ENCODE data around the gene MRPL20. TPM values are rescaled to one million over a fixed set of nuclear protein-coding genes. Genes with fewer than 3 reads are reported as not detected.

The MRPL20 gene
- total and polyA plus RNA-seq, 4 donors = 47.8 to 170 (median 74.0) TPM

GRCh38 chr1:1426496-1427105 lies 19.5 kb upstream of the MRPL20 start:
- H3K4me3 ChIP-seq (ENCODE audit: low read depth in 1 of 3, low read length in 3 of 3) = no peak overlapping the region
- H3K27ac ChIP-seq (ENCODE audit: low read depth in 1 of 2, low read length in 2 of 2) = no peak overlapping the region
- no peaks in the 10 kb centered on the region for H3K36me3 ChIP-seq (ENCODE audit: control insufficient read depth in 4 of 4, insufficient read depth in 3 of 4, low read depth in 1 of 4, low read length in 3 of 4)
- no peak overlapping the region for H3K9ac ChIP-seq (ENCODE audit: low read depth in 1 of 2, low read length in 2 of 2)
- TF ChIP-seq HNF4A (conservative IDR thresholded peaks at IDR 0.05) (no peak), HNF4G (IDR thresholded peaks at IDR 0.05) (no peak), RXRA (IDR thresholded peaks at IDR 0.05) (no peak), SP1 (IDR thresholded peaks at IDR 0.05) (no peak)
- DNase-seq (ENCODE audit: low spot score) = no peak
- 58% methylated on average over 19 of the region's 19 CpGs for WGBS
- H3K9me3 ChIP-seq (ENCODE audit: control insufficient read depth in 4 of 4, low read length in 3 of 4) = no peaks in the 10 kb centered on the region
- no peaks in the 10 kb centered on the region for H3K27me3 ChIP-seq (ENCODE audit: control insufficient read depth in 4 of 4, insufficient read depth in 4 of 4, low read length in 3 of 4)
- peaks cover 11 to 23% (median 16%) of the 10 kb centered on the region in 4 donors for H3K4me1 ChIP-seq (ENCODE audit: control insufficient read depth in 4 of 4, insufficient read depth in 4 of 4, low read length in 3 of 4)

- no peak for DNase-seq (ENCODE audit: low spot score)
Observed at GRCh38 chr1:1425753-1426495, 18.8 kb upstream of the MRPL20 start.

GRCh38 chr1:1425426-1425752 lies 18.3 kb upstream of the MRPL20 start:
- Histone ChIP-seq H3K4me1 (ENCODE audit: control insufficient read depth in 4 of 4, insufficient read depth in 4 of 4, low read length in 3 of 4) (peaks cover 3 to 12% (median 10%) of the 10 kb centered on the region in 4 donors), H3K27me3 (ENCODE audit: control insufficient read depth in 4 of 4, insufficient read depth in 4 of 4, low read length in 3 of 4) (no peaks in the 10 kb centered on the region), H3K9me3 (ENCODE audit: control insufficient read depth in 4 of 4, low read length in 3 of 4) (no peaks in the 10 kb centered on the region), H3K27ac (ENCODE audit: low read depth in 1 of 2, low read length in 2 of 2) (no peak overlapping the region), H3K4me3 (ENCODE audit: low read depth in 1 of 3, low read length in 3 of 3) (no peak overlapping the region), H3K9ac (ENCODE audit: low read depth in 1 of 2, low read length in 2 of 2) (no peak overlapping the region), H3K36me3 (ENCODE audit: control insufficient read depth in 4 of 4, insufficient read depth in 3 of 4, low read depth in 1 of 4, low read length in 3 of 4) (no peaks in the 10 kb centered on the region)
- TF ChIP-seq REST (IDR thresholded peaks at IDR 0.05) (no peak), TAF1 (conservative IDR thresholded peaks at IDR 0.05) (no peak), HNF4A (conservative IDR thresholded peaks at IDR 0.05) (no peak), RXRA (IDR thresholded peaks at IDR 0.05) (no peak), CTCF (IDR thresholded peaks at IDR 0.05; ENCODE audit: low read depth, low read length, missing input control) (no peak), MAX (IDR thresholded peaks at IDR 0.05) (no peak), GABPA (IDR thresholded peaks at IDR 0.05 in 1 of 2, conservative IDR thresholded peaks at IDR 0.05 in 1 of 2) (no peak), FOXA1 (IDR thresholded peaks at IDR 0.05) (no peak), RAD21 (IDR thresholded peaks at IDR 0.05) (no peak), FOXA2 (IDR thresholded peaks at IDR 0.05) (no peak), NR2F2 (IDR thresholded peaks at IDR 0.05) (no peak), EGR1 (IDR thresholded peaks at IDR 0.05; ENCODE audit: low read depth in 2 of 2) (no peak), YY1 (IDR thresholded peaks at IDR 0.05) (no peak), JUND (IDR thresholded peaks at IDR 0.05) (no peak)
- peak; percentile 31 for DNase-seq (ENCODE audit: low spot score)
- 89% methylated on average over 12 of the region's 12 CpGs for WGBS

More at GRCh38 chr1:1425753-1426495, 18.8 kb upstream of the MRPL20 start:
- peaks cover 8 to 16% (median 13%) of the 10 kb centered on the region in 4 donors for H3K4me1 ChIP-seq (ENCODE audit: control insufficient read depth in 4 of 4, insufficient read depth in 4 of 4, low read length in 3 of 4)
- no peaks in the 10 kb centered on the region for H3K9me3 ChIP-seq (ENCODE audit: control insufficient read depth in 4 of 4, low read length in 3 of 4)
- 57% methylated on average over 33 of the region's 33 CpGs for WGBS
- no peak overlapping the region for H3K27ac ChIP-seq (ENCODE audit: low read depth in 1 of 2, low read length in 2 of 2)
- H3K4me3 ChIP-seq (ENCODE audit: low read depth in 1 of 3, low read length in 3 of 3) = no peak overlapping the region
- H3K27me3 ChIP-seq (ENCODE audit: control insufficient read depth in 4 of 4, insufficient read depth in 4 of 4, low read length in 3 of 4) = no peaks in the 10 kb centered on the region
- no peak for TF ChIP-seq MAX (IDR thresholded peaks at IDR 0.05)
- TF ChIP-seq JUND (IDR thresholded peaks at IDR 0.05) = no peak
- H3K36me3 ChIP-seq (ENCODE audit: control insufficient read depth in 4 of 4, insufficient read depth in 3 of 4, low read depth in 1 of 4, low read length in 3 of 4) = no peaks in the 10 kb centered on the region
- H3K9ac ChIP-seq (ENCODE audit: low read depth in 1 of 2, low read length in 2 of 2) = no peak overlapping the region

All from liver (tissue), 9 donors.